DMS 273 (cell line): ENCODE measurements around the gene CACNG6.

ENCODE experiments used
- DNase-seq: peaks from one replicate; lab custom pipeline; 2025; ENCODE audit not compliant: unreplicated experiment; lab: John Stamatoyannopoulos, UW

Gene CACNG6

DNA sequence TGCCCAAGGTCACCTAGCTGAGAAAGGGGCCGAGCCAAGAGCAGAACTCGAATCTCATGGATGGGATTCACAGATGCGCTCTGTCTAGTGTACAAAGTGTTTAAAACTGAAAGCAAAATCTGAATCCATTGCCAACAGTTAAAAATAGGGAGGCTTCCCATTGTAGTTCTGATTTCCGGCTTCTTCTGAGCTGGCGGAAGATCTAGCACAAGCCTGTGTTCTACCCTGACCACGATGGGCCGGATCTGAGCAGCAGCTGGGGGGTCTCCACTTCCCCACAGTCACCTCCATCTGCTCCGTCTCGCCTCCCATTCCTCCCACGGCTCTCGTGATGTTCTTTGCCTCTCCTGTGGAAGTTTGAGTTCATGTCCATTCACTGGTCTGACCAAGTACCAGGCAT lies 26.3 kb upstream of the CACNG6 start:
- DNase-seq: no peak

- DNase-seq: no peak
These were observed 24.5 kb upstream of the CACNG6 start for GRCh38 chr19:53966931-53967330.

DNA sequence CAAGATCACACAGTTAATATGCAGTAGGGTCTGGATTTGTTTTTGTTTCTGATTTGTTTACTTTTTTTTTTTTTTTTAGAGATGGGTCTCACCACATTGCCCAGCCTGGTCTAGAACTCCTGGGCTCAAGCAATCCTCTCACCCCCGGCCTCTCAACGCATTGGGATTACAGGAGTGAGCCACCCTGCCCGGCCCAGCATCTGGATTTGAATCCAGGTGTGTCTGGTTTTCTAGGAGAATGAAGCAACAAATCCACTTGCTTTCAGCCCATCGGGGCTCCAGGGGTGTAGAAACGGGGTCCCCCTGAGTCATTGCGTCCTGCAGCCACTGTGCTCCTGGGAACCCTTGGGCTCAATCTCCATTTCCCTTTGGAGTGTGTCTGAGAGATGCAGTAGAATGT lies 22.1 kb upstream of the CACNG6 start:
- no peak for DNase-seq

DNA sequence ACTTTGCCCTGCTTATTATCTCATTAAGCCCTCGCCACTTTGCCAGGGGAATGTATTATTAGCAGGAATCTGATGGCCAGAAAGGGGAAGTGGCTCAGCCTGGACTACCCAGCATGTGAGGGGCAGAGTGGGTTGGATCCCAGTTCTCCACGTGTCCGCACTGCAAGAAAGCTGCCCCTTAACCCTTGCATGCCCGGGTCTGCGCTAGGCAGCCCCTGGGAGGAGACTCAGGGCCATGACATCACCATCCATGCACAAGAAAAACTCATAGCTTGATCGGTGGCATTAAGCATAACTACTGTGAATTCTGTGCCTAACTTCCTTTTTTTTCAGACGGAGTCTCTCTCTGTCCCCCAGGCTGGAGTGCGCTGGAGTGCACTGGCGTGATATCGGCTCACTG lies 19.8 kb upstream of the CACNG6 start:
- DNase-seq: no peak

DNA sequence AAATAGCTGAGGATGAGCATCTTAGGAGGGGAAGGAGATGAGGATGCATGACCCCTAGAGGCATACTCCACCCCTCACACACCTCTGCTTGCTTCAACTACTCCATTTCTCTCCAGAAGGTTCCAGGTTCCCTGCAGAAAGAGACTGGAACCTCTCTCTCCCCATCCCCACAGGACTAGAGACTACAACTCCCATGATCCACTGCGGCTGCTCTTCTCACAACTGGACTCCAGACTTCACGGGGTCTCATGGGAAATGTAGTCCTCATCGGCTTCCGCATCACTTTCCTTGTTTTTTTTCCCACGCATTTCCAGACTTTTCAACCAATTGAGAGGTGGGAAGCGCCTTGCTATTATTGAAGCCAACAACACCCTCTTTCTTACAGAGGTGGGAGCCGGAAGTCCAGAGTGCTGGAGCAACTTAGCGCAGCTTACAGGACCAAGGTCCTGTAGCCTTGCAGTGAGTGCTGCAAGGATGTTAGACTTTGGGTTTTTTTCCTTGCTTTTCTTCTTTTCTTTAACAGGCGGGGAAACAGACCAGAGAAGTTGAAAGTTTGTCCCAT lies 13.9 kb upstream of the CACNG6 start:
- DNase-seq: peak; percentile 87

GRCh38 chr19:53977991-53978731 lies 13.3 kb upstream of the CACNG6 start:
- DNase-seq: no peak

DNA sequence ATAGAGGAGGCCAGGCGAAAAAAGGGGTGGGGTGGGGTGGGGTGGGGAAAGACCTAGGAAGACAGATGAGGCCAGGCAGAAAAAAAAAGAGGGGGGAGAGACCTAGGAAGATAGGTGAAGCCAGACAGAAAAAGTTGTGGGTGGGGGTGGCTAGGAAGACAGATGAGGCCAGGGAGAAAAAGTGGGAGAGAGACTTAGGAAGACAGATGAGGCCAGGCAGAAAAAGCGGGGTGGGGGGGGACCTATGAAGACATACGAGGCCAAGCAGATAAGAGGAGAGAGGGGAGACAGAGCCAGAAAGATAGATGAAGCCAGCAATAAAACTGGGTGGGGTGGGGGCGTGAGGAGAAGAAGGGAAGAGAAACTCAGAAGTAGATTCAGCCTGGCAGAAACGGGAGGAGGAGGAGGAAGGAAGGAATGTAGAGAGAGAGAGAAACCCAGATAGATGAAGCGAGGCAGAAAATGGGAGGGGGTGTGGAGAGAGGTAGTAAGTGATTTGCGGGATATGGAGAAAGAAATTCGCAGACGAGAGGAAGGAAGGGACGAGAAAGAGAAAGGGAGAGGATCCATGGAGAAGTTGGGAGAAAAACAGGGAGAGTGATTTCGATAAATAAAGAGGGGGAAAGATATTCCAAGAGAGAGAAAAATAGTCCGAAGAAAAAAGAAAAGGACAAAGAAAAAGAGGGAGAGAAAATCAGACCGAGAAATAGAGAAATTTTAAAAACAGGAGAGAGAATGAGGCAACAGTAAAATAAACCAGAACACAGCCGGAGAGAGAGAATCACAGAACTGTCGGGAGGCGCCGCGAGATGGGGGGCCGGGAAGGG lies 12.2 kb upstream of the CACNG6 start:
- DNase-seq: no peak

DNA sequence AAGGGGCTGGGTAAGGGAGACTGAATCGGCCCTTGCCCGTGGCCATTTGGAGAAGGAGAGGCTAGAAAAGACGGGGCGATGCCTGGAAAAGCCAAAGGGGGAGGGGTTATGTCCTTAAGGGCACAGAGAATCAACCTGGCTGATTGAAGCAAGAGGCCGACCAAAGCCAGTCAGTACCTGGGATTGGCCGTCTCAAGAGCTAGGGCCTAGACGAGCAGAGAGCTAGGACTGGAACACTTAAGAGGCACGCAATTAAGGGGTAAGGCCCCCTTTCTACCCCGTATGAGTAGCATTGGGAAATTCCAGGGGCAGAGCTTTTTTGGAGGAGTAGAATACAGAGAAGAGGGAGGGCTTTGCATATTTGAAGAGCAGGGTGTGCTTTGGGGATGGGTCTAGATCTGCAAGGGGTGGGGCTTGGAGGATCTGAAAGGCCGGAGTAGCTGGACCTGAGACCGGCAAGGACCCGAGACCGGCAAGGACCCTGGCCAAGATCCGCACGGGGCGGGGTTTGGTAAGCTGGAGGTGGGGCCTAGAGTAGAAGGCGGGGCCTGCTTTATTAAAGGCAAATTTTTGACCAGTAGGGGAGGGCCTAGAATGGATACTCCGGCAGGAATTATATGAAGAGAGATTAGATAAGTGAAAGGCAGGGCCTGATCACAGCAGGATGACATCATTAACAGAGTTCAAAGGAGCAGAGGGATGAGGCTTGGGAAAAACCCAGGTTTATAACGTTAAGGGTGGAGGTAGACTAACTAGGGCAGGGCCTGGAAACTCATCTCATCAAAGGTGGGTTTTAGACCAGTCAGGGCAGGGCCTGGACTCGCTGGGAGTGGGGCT lies 10.7 kb upstream of the CACNG6 start:
- DNase-seq: peak; percentile 24

- DNase-seq: no peak
These were observed 10.0 kb upstream of the CACNG6 start for GRCh38 chr19:53981376-53981951.

GRCh38 chr19:53982001-53982451 lies 9.4 kb upstream of the CACNG6 start:
- DNase-seq: peak; percentile 26

GRCh38 chr19:53982611-53983010 lies 8.8 kb upstream of the CACNG6 start:
- DNase-seq: peak; percentile 28

DNA sequence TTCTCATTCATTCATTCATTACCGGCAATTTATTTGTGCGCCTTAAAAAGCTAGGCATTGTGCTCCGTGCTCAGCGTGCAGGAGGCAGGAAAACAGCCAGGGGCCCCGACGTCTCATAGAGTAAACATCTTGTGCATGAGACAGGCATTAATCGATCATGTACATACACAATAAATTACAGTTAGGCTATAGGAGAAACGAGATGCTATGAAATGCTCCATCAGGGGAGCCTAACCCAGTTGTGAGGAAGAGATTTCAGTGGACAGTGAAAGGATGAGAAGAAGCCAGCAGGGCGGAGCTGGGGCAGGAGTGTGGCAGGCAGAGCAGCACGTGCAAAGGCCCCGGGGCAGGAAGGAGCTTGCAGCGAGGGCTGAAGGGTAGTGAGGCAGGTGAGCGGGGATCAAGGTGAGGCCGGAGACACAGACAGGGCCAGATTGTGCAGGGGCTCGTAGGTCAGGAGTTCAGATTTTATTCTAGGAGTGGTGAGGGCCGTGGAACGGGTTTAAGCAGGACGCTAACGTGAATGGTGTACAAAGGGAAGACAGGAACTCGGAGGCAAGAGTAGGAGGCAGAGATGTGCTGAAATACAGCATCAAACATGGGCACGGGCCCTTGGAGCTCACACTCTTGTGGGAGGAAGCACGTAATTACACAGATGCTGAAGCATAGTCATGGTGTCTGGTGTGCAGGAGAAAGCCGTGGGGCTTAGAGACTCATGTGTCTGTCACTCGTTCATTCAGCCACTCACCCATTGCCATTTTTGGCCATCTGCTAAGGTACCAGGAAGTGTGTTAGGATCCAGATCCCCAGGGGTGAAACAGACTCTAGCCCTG lies 7.8 kb upstream of the CACNG6 start:
- DNase-seq: no peak

- DNase-seq: no peak
These were observed 5.6 kb upstream of the CACNG6 start for GRCh38 chr19:53985863-53986262.

DNA sequence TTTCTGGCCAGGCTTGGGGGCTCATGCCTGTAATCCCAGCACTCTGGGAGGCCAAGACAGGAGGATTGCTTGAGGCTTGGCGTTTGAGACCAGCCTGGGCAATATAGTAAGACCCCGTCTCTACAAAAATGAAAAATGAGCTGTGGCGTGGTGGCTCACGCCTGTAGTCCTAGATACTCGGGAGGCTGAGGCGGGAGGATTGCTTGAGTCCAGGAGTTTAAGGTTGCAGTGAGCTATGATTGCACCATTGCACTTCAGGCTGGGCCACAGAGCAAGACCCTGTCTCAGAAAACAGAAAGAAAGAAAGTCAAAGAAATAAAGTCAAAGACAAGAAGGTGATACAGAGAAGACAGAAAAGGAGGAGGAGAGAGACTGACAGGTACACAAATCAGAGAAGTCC lies 2.5 kb upstream of the CACNG6 start:
- DNase-seq: no peak

DNA sequence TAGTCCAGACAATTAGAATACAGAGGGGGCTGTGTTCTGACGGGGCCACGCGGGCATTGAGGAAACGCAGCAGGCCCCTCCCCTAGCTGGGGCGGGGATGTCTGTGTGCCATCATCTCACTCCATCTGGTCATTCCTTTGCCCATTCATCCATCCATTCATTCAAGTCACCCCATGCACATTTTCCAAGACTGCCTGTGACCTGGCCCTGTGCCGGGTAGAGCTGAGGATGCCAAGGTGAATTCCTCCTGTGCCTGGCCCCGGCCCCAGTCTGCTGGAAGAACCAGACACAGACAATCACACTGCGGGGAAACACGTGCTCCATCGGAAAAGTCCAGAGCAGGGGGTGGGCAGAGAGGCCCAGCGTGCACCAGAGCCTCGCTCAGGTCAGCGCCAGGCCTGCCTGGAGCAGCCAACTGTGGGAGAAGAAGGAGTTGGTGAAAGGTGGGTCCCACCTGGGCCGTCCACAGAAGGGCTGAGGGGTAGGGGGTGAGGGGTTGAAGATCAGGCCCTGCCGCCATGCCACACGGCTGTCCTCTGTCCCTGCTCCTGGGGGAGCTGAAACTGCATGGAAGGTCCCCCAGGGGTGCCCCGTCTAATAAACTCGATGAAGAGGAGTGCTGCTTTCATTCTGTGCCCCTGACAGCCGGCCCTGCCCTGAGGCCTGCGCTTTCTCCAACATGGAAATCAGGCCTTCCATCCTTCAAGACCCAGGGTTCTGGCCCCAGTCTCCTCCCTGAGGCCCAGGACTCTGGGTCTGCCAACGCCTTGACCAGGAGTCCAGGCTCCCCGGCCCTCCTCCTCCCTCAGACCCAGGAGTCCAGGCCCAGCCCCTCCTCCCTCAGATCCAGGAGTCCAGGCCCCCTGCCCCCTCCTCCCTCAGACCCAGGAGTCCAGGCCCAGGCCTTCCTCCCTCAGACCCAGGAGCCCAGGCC lies 1.6 kb upstream of the CACNG6 start:
- DNase-seq: no peak

GRCh38 chr19:53992211-53992610 lies 774 bp downstream of the CACNG6 start:
- no peak for DNase-seq

DNA sequence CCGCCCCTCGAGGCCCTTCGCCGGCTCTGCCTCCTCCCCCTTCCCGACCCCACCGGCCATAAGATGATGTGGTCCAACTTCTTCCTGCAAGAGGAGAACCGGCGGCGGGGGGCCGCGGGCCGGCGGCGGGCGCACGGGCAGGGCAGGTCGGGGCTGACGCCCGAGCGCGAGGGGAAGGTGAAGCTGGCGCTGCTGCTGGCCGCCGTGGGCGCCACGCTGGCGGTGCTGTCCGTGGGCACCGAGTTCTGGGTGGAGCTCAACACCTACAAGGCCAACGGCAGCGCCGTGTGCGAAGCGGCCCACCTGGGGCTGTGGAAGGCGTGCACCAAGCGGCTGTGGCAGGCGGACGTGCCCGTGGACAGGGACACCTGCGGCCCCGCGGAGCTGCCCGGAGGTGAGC lies 1.4 kb downstream of the CACNG6 start:
- DNase-seq: no peak

DNA sequence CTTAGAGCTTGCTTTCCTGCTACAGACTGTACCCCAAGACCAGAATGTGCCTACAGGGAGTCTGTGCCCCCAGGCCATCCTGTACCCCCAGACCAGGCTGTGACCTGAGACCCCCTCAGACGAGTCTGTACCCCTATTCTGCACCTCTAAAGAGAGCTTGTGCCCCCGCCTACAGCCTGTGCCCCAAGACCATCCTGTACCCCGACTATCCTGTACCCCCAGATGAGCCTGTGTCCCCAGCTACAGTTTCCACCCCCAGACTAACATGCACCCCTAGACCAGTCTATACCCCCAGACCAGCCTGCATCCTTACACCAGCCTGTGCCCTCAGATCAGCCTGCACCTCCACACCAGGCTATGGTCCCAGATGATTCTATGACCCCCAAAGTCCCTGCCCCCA lies 2.0 kb downstream of the CACNG6 start:
- DNase-seq: no peak

DNA sequence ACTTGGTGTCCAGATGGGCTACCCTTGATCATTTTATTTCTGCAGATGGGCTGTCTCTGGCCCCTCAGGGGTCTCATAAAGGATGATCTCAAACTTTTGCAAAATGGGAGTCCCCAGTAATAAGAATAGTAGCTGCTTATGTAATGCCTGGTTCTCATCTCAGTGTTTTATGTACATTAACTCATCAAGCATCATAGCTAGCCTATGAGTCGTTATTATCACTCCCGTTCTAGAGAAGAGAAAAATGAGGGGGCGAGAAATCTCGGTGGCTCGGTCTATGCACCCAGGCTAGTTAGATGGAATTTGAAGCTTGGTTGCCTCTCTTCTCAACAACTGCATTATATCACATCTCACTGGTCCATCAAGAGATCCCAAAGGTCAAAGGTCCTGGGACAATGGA lies 3.4 kb downstream of the CACNG6 start:
- no peak for DNase-seq
